Measurements from ENCODE around the gene MAP1A. TPM values are rescaled to one million over a fixed set of nuclear protein-coding genes. Genes with fewer than 3 reads are reported as not detected.

Gene MAP1A
- total and polyA plus RNA-seq, 2 of the 13 experiments (the other 11 are each of a cell fraction or from before 2014, with no cell fraction given), result 0.01 to 0.07 TPM

DNA sequence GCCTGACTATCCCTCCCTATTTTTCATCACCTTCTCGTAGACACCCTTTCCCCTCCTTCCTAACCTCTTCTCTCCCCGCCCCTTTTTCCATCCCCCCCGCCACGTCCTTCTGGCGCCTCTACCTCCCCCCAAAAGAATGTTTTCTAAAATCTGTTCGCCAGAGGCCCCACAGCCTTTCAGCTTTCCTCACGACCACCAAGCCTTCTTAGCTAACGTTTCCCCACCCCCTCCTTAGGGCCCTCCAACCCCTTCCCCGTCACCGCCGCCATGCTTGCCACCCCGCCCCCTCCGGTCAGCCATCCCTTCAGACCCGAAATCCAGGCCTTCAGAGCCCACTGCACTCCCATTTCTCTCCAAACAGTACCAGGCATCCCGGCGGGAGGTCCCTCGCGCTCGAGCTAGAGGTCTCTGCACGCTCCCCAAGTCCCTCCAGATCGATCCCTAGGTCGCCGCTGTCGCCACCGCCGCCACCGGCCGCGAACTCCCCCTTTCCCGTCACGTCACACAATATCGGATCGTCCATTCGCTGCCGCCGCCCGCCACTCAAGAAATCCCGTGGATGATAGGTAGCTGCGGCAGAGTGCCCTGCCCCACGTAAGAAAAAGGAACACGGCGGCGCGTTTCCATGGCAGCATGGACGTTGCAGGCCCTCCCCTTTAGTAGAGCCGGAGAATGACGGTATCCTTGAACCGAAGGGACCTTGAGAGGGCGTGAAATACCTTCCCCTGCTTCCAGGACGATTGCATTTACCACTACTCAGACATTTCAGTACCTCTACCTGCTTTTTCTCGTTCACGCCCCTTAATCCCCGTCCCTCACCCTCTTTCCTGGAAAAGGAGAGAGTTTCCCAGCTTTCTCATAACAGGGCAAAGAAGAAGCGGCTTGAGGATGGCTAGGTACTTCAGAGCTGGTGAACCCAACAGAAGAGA lies 24.5 kb upstream of the MAP1A start, which contains the start of gene TP53BP1 (continued):
- TF ChIP-seq, protein P1, sequence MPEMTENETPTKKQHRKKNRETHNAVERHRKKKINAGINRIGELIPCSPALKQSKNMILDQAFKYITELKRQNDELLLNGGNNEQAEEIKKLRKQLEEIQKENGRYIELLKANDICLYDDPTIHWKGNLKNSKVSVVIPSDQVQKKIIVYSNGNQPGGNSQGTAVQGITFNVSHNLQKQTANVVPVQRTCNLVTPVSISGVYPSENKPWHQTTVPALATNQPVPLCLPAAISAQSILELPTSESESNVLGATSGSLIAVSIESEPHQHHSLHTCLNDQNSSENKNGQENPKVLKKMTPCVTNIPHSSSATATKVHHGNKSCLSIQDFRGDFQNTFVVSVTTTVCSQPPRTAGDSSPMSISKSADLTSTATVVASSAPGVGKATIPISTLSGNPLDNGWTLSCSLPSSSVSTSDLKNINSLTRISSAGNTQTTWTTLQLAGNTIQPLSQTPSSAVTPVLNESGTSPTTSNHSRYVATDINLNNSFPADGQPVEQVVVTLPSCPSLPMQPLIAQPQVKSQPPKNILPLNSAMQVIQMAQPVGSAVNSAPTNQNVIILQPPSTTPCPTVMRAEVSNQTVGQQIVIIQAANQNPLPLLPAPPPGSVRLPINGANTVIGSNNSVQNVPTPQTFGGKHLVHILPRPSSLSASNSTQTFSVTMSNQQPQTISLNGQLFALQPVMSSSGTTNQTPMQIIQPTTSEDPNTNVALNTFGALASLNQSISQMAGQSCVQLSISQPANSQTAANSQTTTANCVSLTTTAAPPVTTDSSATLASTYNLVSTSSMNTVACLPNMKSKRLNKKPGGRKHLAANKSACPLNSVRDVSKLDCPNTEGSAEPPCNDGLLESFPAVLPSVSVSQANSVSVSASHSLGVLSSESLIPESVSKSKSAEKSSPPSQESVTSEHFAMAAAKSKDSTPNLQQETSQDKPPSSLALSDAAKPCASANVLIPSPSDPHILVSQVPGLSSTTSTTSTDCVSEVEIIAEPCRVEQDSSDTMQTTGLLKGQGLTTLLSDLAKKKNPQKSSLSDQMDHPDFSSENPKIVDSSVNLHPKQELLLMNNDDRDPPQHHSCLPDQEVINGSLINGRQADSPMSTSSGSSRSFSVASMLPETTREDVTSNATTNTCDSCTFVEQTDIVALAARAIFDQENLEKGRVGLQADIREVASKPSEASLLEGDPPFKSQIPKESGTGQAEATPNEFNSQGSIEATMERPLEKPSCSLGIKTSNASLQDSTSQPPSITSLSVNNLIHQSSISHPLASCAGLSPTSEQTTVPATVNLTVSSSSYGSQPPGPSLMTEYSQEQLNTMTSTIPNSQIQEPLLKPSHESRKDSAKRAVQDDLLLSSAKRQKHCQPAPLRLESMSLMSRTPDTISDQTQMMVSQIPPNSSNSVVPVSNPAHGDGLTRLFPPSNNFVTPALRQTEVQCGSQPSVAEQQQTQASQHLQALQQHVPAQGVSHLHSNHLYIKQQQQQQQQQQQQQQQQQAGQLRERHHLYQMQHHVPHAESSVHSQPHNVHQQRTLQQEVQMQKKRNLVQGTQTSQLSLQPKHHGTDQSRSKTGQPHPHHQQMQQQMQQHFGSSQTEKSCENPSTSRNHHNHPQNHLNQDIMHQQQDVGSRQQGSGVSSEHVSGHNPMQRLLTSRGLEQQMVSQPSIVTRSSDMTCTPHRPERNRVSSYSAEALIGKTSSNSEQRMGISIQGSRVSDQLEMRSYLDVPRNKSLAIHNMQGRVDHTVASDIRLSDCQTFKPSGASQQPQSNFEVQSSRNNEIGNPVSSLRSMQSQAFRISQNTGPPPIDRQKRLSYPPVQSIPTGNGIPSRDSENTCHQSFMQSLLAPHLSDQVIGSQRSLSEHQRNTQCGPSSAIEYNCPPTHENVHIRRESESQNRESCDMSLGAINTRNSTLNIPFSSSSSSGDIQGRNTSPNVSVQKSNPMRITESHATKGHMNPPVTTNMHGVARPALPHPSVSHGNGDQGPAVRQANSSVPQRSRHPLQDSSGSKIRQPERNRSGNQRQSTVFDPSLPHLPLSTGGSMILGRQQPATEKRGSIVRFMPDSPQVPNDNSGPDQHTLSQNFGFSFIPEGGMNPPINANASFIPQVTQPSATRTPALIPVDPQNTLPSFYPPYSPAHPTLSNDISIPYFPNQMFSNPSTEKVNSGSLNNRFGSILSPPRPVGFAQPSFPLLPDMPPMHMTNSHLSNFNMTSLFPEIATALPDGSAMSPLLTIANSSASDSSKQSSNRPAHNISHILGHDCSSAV (CRISPR knock-in tag; IDR thresholded peaks at IDR 0.05; ENCODE audit: borderline replicate concordance), result no peak
- no peak for TF ChIP-seq FOXK2 (IDR thresholded peaks at IDR 0.05)
- TF ChIP-seq, protein P2, sequence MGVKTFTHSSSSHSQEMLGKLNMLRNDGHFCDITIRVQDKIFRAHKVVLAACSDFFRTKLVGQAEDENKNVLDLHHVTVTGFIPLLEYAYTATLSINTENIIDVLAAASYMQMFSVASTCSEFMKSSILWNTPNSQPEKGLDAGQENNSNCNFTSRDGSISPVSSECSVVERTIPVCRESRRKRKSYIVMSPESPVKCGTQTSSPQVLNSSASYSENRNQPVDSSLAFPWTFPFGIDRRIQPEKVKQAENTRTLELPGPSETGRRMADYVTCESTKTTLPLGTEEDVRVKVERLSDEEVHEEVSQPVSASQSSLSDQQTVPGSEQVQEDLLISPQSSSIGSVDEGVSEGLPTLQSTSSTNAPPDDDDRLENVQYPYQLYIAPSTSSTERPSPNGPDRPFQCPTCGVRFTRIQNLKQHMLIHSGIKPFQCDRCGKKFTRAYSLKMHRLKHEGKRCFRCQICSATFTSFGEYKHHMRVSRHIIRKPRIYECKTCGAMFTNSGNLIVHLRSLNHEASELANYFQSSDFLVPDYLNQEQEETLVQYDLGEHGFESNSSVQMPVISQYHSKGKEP (CRISPR knock-in tag; IDR thresholded peaks at IDR 0.05), result no peak
- no peak for TF ChIP-seq ZNF761 (CRISPR knock-in tag; conservative IDR thresholded peaks at IDR 0.05)
- TF ChIP-seq, protein P3, sequence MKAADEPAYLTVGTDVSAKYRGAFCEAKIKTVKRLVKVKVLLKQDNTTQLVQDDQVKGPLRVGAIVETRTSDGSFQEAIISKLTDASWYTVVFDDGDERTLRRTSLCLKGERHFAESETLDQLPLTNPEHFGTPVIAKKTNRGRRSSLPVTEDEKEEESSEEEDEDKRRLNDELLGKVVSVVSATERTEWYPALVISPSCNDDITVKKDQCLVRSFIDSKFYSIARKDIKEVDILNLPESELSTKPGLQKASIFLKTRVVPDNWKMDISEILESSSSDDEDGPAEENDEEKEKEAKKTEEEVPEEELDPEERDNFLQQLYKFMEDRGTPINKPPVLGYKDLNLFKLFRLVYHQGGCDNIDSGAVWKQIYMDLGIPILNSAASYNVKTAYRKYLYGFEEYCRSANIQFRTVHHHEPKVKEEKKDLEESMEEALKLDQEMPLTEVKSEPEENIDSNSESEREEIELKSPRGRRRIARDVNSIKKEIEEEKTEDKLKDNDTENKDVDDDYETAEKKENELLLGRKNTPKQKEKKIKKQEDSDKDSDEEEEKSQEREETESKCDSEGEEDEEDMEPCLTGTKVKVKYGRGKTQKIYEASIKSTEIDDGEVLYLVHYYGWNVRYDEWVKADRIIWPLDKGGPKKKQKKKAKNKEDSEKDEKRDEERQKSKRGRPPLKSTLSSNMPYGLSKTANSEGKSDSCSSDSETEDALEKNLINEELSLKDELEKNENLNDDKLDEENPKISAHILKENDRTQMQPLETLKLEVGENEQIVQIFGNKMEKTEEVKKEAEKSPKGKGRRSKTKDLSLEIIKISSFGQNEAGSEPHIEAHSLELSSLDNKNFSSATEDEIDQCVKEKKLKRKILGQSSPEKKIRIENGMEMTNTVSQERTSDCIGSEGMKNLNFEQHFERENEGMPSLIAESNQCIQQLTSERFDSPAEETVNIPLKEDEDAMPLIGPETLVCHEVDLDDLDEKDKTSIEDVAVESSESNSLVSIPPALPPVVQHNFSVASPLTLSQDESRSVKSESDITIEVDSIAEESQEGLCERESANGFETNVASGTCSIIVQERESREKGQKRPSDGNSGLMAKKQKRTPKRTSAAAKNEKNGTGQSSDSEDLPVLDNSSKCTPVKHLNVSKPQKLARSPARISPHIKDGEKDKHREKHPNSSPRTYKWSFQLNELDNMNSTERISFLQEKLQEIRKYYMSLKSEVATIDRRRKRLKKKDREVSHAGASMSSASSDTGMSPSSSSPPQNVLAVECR (CRISPR knock-in tag; IDR thresholded peaks at IDR 0.05; ENCODE audit: borderline replicate concordance), result peak; percentile 84; the same call in 1 of the 2 replicates
- no peak for TF ChIP-seq HHEX (CRISPR knock-in tag; IDR thresholded peaks at IDR 0.05)
- TF ChIP-seq SALL1 (CRISPR knock-in tag; IDR thresholded peaks at IDR 0.05), result peak; percentile 40; the same call in 1 of the 2 replicates
- TF ChIP-seq ZKSCAN1 (IDR thresholded peaks at IDR 0.05; ENCODE audit: low read length), result no peak
- TF ChIP-seq ZNF235 (CRISPR knock-in tag; IDR thresholded peaks at IDR 0.05; ENCODE audit: borderline replicate concordance), result no peak
- TF ChIP-seq RFX3 (CRISPR knock-in tag; IDR thresholded peaks at IDR 0.05), result peak; percentile 94
- peak; percentile 97 for TF ChIP-seq ATF1 (CRISPR knock-in tag; IDR thresholded peaks at IDR 0.05)
- TF ChIP-seq, protein P4, sequence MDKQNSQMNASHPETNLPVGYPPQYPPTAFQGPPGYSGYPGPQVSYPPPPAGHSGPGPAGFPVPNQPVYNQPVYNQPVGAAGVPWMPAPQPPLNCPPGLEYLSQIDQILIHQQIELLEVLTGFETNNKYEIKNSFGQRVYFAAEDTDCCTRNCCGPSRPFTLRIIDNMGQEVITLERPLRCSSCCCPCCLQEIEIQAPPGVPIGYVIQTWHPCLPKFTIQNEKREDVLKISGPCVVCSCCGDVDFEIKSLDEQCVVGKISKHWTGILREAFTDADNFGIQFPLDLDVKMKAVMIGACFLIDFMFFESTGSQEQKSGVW (CRISPR knock-in tag; IDR thresholded peaks at IDR 0.05; ENCODE audit: borderline replicate concordance), result no peak

Data from HepG2 (cell line).